Endodermal cell (in vitro differentiated cells): ENCODE results near the gene FCAMR. TPM values are rescaled to one million over a fixed set of nuclear protein-coding genes. Genes with fewer than 3 reads are reported as not detected.
A peak's percentile ranks its signal among the peaks of the same experiment; 100 is the strongest.

ENCODE experiments used
- DNase-seq: peaks from one replicate; pipeline ENCODE4 v3.0.0-alpha.2; 2017
- H3K27ac ChIP-seq: 2 replicates; pipeline ENCODE4 v1.5.1; 2013; ENCODE audit warnings: mild to moderate bottlenecking, low read depth, low read length, moderate library complexity
- H3K27me3 ChIP-seq: 2 replicates; pipeline ENCODE4 v1.6.1; 2013; ENCODE audit warnings: mild to moderate bottlenecking, low read length, moderate library complexity; ENCODE audit not compliant: insufficient read depth, control insufficient read depth, poor library complexity, severe bottlenecking
- H3K36me3 ChIP-seq: 2 replicates; pipeline ENCODE4 v1.7.0; 2013; ENCODE audit warnings: mild to moderate bottlenecking, low read length, moderate library complexity; ENCODE audit not compliant: control insufficient read depth, insufficient read depth
- H3K4me1 ChIP-seq: one replicate; pipeline ENCODE4 v1.7.0; 2013; ENCODE audit warnings: low read length; ENCODE audit not compliant: control insufficient read depth, insufficient read depth
- H3K4me3 ChIP-seq: 2 replicates; pipeline ENCODE4 v1.5.1; 2013; ENCODE audit warnings: mild to moderate bottlenecking, low read length, moderate library complexity
- H3K9ac ChIP-seq: 2 replicates; pipeline ENCODE4 v1.6.1; 2013; ENCODE audit warnings: mild to moderate bottlenecking, low read length, moderate library complexity; ENCODE audit not compliant: poor library complexity, severe bottlenecking; ENCODE audit errors: extremely low read depth
- H3K9me3 ChIP-seq: 2 replicates; pipeline ENCODE4 v1.6.1; 2013; ENCODE audit warnings: mild to moderate bottlenecking, low read length, moderate library complexity; ENCODE audit not compliant: control insufficient read depth
- H3K27ac Mint-ChIP-seq: 2 replicates; pipeline ENCODE4 v1.8.0; 2020; ENCODE audit warnings: mixed read lengths
- H3K27me3 Mint-ChIP-seq: 2 replicates; pipeline ENCODE4 v1.8.0; 2021; ENCODE audit warnings: mild to moderate bottlenecking, mixed read lengths; ENCODE audit not compliant: insufficient read depth
- H3K36me3 Mint-ChIP-seq: 2 replicates; pipeline ENCODE4 v1.8.0; 2020; ENCODE audit warnings: low read depth, mixed read lengths
- H3K4me1 Mint-ChIP-seq: 2 replicates; pipeline ENCODE4 v1.8.0; 2020; ENCODE audit warnings: mixed read lengths
- H3K4me3 Mint-ChIP-seq: 2 replicates; pipeline ENCODE4 v1.8.0; 2020; ENCODE audit warnings: mild to moderate bottlenecking, moderate library complexity, mixed read lengths
- H3K9me3 Mint-ChIP-seq: 2 replicates; pipeline ENCODE4 v1.8.0; 2020; ENCODE audit warnings: mild to moderate bottlenecking, mixed read lengths
- CTCF ChIP-seq: fragments of 200-600 bp; sonication (generic); conservative IDR thresholded peaks from 2 replicates; pipeline ENCODE4 v1.5.0; 2021; ENCODE audit warnings: antibody characterized with exemption, mild to moderate bottlenecking
- WGBS, 2 experiments: methylation state at CpG; one replicate each; pipeline versions ENCODE4 v1.1.5 to v1.1.7; 2013; ENCODE audit warnings: missing lambda C conversion rate in 2 of 2, mixed read lengths in 1 of 2; ENCODE audit not compliant: insufficient coverage in 1 of 2, insufficient read length in 1 of 2; 5-methylcytosine and 5-hydroxymethylcytosine counted together
- total RNA-seq, 2 donors: library from RNA; stranded (reverse); fragmentation: NEBNext Ultra II Directional in 1 of 2; extraction: Animal tissue kit (Norgen Biotek cat#: 25700) in 1 of 2; gene quantifications; 2 replicates in 1 of 2; 3 replicates in 1 of 2; pipeline ENCODE4 v1.2.1, GENCODE V29; 2021

The FCAMR gene
- total RNA-seq, 2 donors from 2014 or later, result not detected

DNA sequence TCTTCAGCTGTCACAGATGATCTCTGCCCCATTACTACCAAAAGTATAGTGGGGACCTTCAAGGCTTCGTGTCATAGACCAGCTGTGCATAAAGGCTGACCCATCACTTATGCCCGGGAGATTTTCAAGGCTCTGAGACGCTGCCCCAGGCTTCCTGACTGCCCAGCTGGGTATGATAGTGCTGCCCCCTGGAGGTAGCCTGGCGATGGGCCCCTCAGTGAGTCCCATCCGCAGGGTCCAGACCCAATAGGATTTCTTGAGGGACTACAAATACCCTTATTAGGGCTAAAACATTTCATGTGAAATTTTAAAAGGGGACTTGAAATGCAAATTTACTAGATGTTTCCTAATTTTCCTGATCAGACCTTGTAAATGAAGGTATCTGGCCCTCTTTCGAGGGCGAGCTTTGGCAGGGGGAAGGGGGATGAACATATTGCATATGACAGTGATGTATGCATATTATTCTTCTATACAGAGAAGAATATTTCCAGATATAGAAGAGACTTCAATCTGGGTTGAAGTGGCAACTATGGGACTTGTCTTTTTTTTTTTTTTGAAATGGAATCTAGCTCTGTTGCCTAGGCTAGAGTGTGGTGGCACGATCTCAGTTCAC, 36.8 kb downstream of the FCAMR start:
- Histone ChIP-seq H3K4me3 (no peak overlapping the region), H3K9me3 (no peaks in the 10 kb centered on the region), H3K27me3 (no peaks in the 10 kb centered on the region), H3K4me1 (no peaks in the 10 kb centered on the region), H3K27ac (no peak overlapping the region), H3K36me3 (no peaks in the 10 kb centered on the region), H3K9ac (no peak overlapping the region)
- Mint-ChIP-seq H3K36me3 (no peaks in the 10 kb centered on the region), H3K27me3 (peaks cover 1% of the 10 kb centered on the region), H3K27ac (no peak overlapping the region), H3K4me3 (no peak overlapping the region), H3K9me3 (no peaks in the 10 kb centered on the region), H3K4me1 (no peaks in the 10 kb centered on the region)
- peak; percentile 92 for TF ChIP-seq CTCF
- 79 to 82% methylated on average over 3 to 8 of the region's 8 CpGs for WGBS, 2 experiments
- DNase-seq, result peak; percentile 91

DNA sequence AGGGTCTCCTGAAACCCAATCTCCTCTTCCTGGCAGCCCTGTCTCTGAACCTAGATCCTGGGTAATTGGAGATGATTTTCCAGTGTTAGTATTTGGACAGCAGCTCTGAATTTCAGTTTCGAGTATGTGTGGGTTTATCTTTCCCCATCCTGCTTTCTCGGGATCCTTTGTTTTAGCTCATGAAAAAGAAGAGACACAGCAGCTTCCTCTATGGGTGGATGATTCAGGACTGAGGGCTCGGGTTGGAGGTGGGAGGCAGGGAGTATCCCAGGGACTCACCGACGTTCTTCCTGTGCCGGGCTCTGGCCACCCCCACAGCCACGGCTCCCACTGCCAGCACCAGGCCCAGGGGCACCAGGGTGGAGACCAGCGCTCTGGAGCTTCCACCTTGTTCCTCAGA, 38.1 kb downstream of the FCAMR start:
- no peak overlapping the region for H3K27ac Mint-ChIP-seq
- no peaks in the 10 kb centered on the region for H3K27me3 ChIP-seq
- H3K4me3 Mint-ChIP-seq, result no peak overlapping the region
- no peak overlapping the region for H3K4me3 ChIP-seq
- H3K9ac ChIP-seq, result no peak overlapping the region
- H3K4me1 ChIP-seq, result no peaks in the 10 kb centered on the region
- no peak for DNase-seq
- H3K27me3 Mint-ChIP-seq, result peaks cover 1% of the 10 kb centered on the region
- TF ChIP-seq CTCF, result no peak
- no peaks in the 10 kb centered on the region for H3K9me3 ChIP-seq
- no peaks in the 10 kb centered on the region for H3K4me1 Mint-ChIP-seq
- no peaks in the 10 kb centered on the region for H3K36me3 ChIP-seq
- no peak overlapping the region for H3K27ac ChIP-seq
- WGBS, 2 experiments, result 84 to 87% methylated on average over 5 to 8 of the region's 8 CpGs
- no peaks in the 10 kb centered on the region for H3K9me3 Mint-ChIP-seq
- H3K36me3 Mint-ChIP-seq, result no peaks in the 10 kb centered on the region

DNA sequence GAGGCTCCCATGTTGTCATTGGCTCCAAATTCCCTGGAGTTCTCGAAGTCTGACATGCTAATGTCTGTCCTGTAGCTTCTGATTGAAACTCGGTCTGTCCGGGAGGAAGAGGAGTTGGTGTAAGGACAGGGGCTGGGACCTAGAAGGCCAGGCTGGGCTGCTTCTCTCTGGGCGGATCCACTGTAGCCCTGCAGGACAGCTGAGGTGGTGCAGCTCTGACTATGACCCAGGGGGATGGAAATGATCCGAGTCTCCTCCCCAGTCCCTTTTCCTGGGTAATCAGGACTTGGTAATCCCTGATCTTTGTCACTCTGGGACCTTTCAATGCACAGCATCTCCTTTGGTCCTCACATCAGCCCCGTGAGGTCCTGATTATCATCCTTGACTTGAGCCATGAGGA, 38.6 kb downstream of the FCAMR start:
- peaks cover 1% of the 10 kb centered on the region for H3K27me3 Mint-ChIP-seq
- H3K36me3 Mint-ChIP-seq, result no peaks in the 10 kb centered on the region
- Histone ChIP-seq H3K4me3 (no peak overlapping the region), H3K27ac (no peak overlapping the region), H3K9ac (no peak overlapping the region), H3K9me3 (no peaks in the 10 kb centered on the region), H3K4me1 (no peaks in the 10 kb centered on the region), H3K27me3 (no peaks in the 10 kb centered on the region), H3K36me3 (no peaks in the 10 kb centered on the region)
- no peaks in the 10 kb centered on the region for H3K4me1 Mint-ChIP-seq
- WGBS, 2 experiments, result 82 to 85% methylated on average over 6 of the region's 6 CpGs
- H3K9me3 Mint-ChIP-seq, result no peaks in the 10 kb centered on the region
- DNase-seq, result peak; percentile 77
- TF ChIP-seq CTCF, result peak; percentile 66
- H3K27ac Mint-ChIP-seq, result no peak overlapping the region
- no peak overlapping the region for H3K4me3 Mint-ChIP-seq
